B cell (primary cell): ENCODE measurements around the gene GULP1. TPM values are rescaled to one million over a fixed set of nuclear protein-coding genes. Genes with fewer than 3 reads are reported as not detected.

Experiments
- ATAC-seq: fragments of 200-7000 bp; cut with Tn5 transposase; one replicate; pipeline ENCODE4 v1.10.0; 2021; ENCODE audit warnings: low read depth, mild to moderate bottlenecking, moderate number of reproducible peaks, moderate library complexity
- CTCF ChIA-PET: fragments of 350-600 bp; sonication (Branson Sonifier 250); formaldehyde crosslinking; loops from one replicate; lab custom pipeline; 2021; ENCODE audit warnings: antibody characterized with exemption, inconsistent platforms; lab: Charles Lee
- POLR2A ChIA-PET: fragments of 350-600 bp; sonication (Branson Sonifier 250); formaldehyde crosslinking; loops from one replicate; lab custom pipeline; 2021; ENCODE audit warnings: antibody characterized with exemption; lab: Charles Lee
- DNase-seq: peaks from one replicate; pipeline ENCODE4 v3.0.0; 2013
- H2AFZ ChIP-seq: 2 replicates; pipeline ENCODE4 v1.6.1; 2012; ENCODE audit warnings: mild to moderate bottlenecking, low read depth, low read length; ENCODE audit not compliant: insufficient read depth, poor library complexity, severe bottlenecking
- H3K27ac ChIP-seq, 2 donors: 1 replicate in 1 of 2; 2 replicates in 1 of 2; pipeline ENCODE4 v1.5.1; 2012 to 2013; ENCODE audit warnings: low read length in 2 of 2, mild to moderate bottlenecking in 2 of 2, moderate library complexity in 1 of 2
- H3K27me3 ChIP-seq, 4 experiments: fragments of 200-600 bp in 1 of 4; sonication (generic) in 1 of 4; replicated peaks in 1 of 4; 1 replicate in 2 of 4; 2 replicates in 2 of 4; pipeline versions ENCODE4 v1.6.1 to v1.7.0; 2013 to 2016; ENCODE audit warnings: low read length in 3 of 4, mild to moderate bottlenecking in 2 of 4, mixed read lengths in 1 of 4, moderate library complexity in 1 of 4; ENCODE audit not compliant: insufficient read depth in 4 of 4, control insufficient read depth in 3 of 4; ENCODE audit errors: control extremely low read depth in 1 of 4
- H3K36me3 ChIP-seq, 2 experiments: replicated peaks in 1 of 2; 1 replicate in 1 of 2; 2 replicates in 1 of 2; pipeline versions ENCODE4 v1.6.1 to v1.7.1; 2013; ENCODE audit warnings: low read length in 1 of 2; ENCODE audit not compliant: insufficient read depth in 2 of 2, control insufficient read depth in 1 of 2; ENCODE audit errors: control extremely low read depth in 1 of 2, extremely low read depth in 1 of 2
- H3K4me1 ChIP-seq, 2 donors: fragments of 200-600 bp in 1 of 2; sonication (generic) in 1 of 2; 1 replicate in 1 of 2; 2 replicates in 1 of 2; pipeline versions ENCODE4 v1.5.1 to v1.6.1; 2013 to 2017; ENCODE audit warnings: low read length in 2 of 2; ENCODE audit not compliant: control insufficient read depth in 2 of 2, insufficient read depth in 2 of 2
- H3K4me2 ChIP-seq: replicated peaks from 2 replicates; pipeline ENCODE3; 2012; ENCODE audit warnings: mild to moderate bottlenecking, low read depth, low read length; ENCODE audit not compliant: poor library complexity, severe bottlenecking
- H3K4me3 ChIP-seq, 5 experiments: fragments of 200-600 bp in 1 of 5; sonication (generic) in 1 of 5; 1 replicate in 3 of 5; 2 replicates in 2 of 5; pipeline versions ENCODE4 v1.5.1 to v1.7.0; 2011 to 2016; ENCODE audit warnings: low read length in 4 of 5, mild to moderate bottlenecking in 4 of 5, low read depth in 2 of 5, control low read depth in 1 of 5, moderate library complexity in 1 of 5; ENCODE audit not compliant: insufficient read depth in 1 of 5; ENCODE audit errors: control extremely low read depth in 1 of 5, extremely low read depth in 1 of 5
- H3K79me2 ChIP-seq: fragments of 200-600 bp; sonication (generic); one replicate; pipeline ENCODE4 v1.6.0; 2016; ENCODE audit warnings: low read length; ENCODE audit not compliant: control insufficient read depth, insufficient read depth
- H3K9ac ChIP-seq: fragments of 200-600 bp; sonication (generic); 2 replicates; pipeline ENCODE4 v1.6.1; 2017; ENCODE audit warnings: mild to moderate bottlenecking, low read length, moderate library complexity
- H3K9me3 ChIP-seq, 3 donors: one replicate each; pipeline versions ENCODE4 v1.6.1 to v1.7.1; 2013; ENCODE audit warnings: low read length in 2 of 3; ENCODE audit not compliant: control insufficient read depth in 2 of 3, insufficient read depth in 1 of 3; ENCODE audit errors: control extremely low read depth in 1 of 3
- H4K20me1 ChIP-seq: 2 replicates; pipeline ENCODE4 v1.6.0; 2012; ENCODE audit warnings: mild to moderate bottlenecking, low read length; ENCODE audit not compliant: insufficient read depth, control insufficient read depth, poor library complexity, severe bottlenecking
- H3K27ac Mint-ChIP-seq: one replicate; pipeline ENCODE4 v1.8.0; 2021; ENCODE audit warnings: mixed read lengths
- H3K27me3 Mint-ChIP-seq: one replicate; pipeline ENCODE4 v1.8.0; 2021; ENCODE audit warnings: mixed read lengths
- H3K4me1 Mint-ChIP-seq: one replicate; pipeline ENCODE4 v1.8.0; 2021; ENCODE audit warnings: mixed read lengths
- H3K4me3 Mint-ChIP-seq: one replicate; pipeline ENCODE4 v1.8.0; 2021; ENCODE audit warnings: mixed read lengths
- H3K9me3 Mint-ChIP-seq: one replicate; pipeline ENCODE4 v1.8.0; 2022; ENCODE audit warnings: mixed read lengths; ENCODE audit not compliant: insufficient read depth
- CTCF ChIP-seq: fragments of 200-600 bp; IDR thresholded peaks from one replicate; pipeline ENCODE4 v1.8.0; 2022; ENCODE audit warnings: antibody characterized with exemption, mild to moderate bottlenecking
- EZH2 ChIP-seq: IDR thresholded peaks from 2 replicates; pipeline ENCODE4 v1.6.1; 2012; ENCODE audit warnings: borderline replicate concordance, low read depth, mild to moderate bottlenecking, moderate library complexity, low read length; ENCODE audit not compliant: insufficient read depth, poor library complexity, severe bottlenecking
- WGBS: methylation state at CpG from one replicate; pipeline ENCODE4 v1.1.5; 2013; ENCODE audit warnings: missing lambda C conversion rate; ENCODE audit not compliant: insufficient coverage; 5-methylcytosine and 5-hydroxymethylcytosine counted together
- intact Hi-C: fragments of 100-400 bp; cut with micrococcal nuclease; formaldehyde crosslinking; loops from one replicate; pipeline ENCODE4 v1.10.0; 2022
- polyA plus RNA-seq: library from polyadenylated mRNA; depleted of rRNA; stranded (reverse); fragments of >200 nt; gene quantifications from 2 replicates; pipeline ENCODE4 v1.2.3, GENCODE V29; 2012
- total RNA-seq, 2 donors: library from RNA; stranded (reverse); fragments of 120-200 nt in 1 of 2; gene quantifications; 1 replicate in 1 of 2; 2 replicates in 1 of 2; pipeline versions ENCODE4 v1.2.3 to v1.2.4, GENCODE V29; 2013 to 2022

Gene GULP1
- total and polyA plus RNA-seq, 2 donors (not counting 1 experiment from before 2014, with no cell fraction given), result not detected

- no peak overlapping the region for H3K4me2 ChIP-seq
- Mint-ChIP-seq H3K9me3 (no peaks in the 10 kb centered on the region), H3K4me3 (no peak overlapping the region), H3K27ac (no peak overlapping the region), H3K27me3 (no peaks in the 10 kb centered on the region), H3K4me1 (no peaks in the 10 kb centered on the region)
- H3K9ac ChIP-seq, result no peak overlapping the region
- H3K27me3 ChIP-seq, result no peaks in the 10 kb centered on the region
- no peak overlapping the region for H3K4me3 ChIP-seq
- no peaks in the 10 kb centered on the region for H4K20me1 ChIP-seq
- no peaks in the 10 kb centered on the region for H3K4me1 ChIP-seq
- 79% methylated on average over 3 of the region's 3 CpGs for WGBS
- intact Hi-C loops, result no loop called here
- no peak overlapping the region for H2AFZ ChIP-seq
- H3K27ac ChIP-seq, result no peak overlapping the region
- peaks cover 0 to 4% (median 0%) of the 10 kb centered on the region in 3 donors for H3K9me3 ChIP-seq
- no peaks in the 10 kb centered on the region for H3K36me3 ChIP-seq
- no peak for TF ChIP-seq EZH2
- TF ChIP-seq CTCF, result no peak
- POLR2A ChIA-PET, result no interaction called here
- no peak for ATAC-seq
- H3K79me2 ChIP-seq, result no peaks in the 10 kb centered on the region
- no peak for DNase-seq
- CTCF ChIA-PET, result no interaction called here
Measured at GRCh38 chr2:188473306-188473705, 181.6 kb downstream of the GULP1 start.

- no CpG with 5 or more reads among the region's 2 CpGs for WGBS
- Mint-ChIP-seq H3K4me1 (no peaks in the 10 kb centered on the region), H3K4me3 (no peak overlapping the region), H3K9me3 (no peaks in the 10 kb centered on the region), H3K27me3 (no peaks in the 10 kb centered on the region), H3K27ac (no peak overlapping the region)
- H3K4me1 ChIP-seq, result no peaks in the 10 kb centered on the region
- no peak overlapping the region for H3K27ac ChIP-seq
- intact Hi-C loops, result no loop called here
- ATAC-seq (no peak), DNase-seq (no peak)
- ChIA-PET CTCF (no interaction called here), POLR2A (no interaction called here)
- TF ChIP-seq EZH2 (no peak), CTCF (no peak)
- H3K27me3 ChIP-seq, result no peaks in the 10 kb centered on the region
- H3K9ac ChIP-seq, result no peak overlapping the region
- peaks cover 0 to 4% (median 0%) of the 10 kb centered on the region in 3 donors for H3K9me3 ChIP-seq
- no peaks in the 10 kb centered on the region for H3K36me3 ChIP-seq
- H3K4me3 ChIP-seq, result no peak overlapping the region
- no peaks in the 10 kb centered on the region for H4K20me1 ChIP-seq
- no peak overlapping the region for H3K4me2 ChIP-seq
- H3K79me2 ChIP-seq, result no peaks in the 10 kb centered on the region
- H2AFZ ChIP-seq, result no peak overlapping the region
Measured at GRCh38 chr2:188474316-188474715, 182.6 kb downstream of the GULP1 start.
